IPS-15b (cell line): Measurements from ENCODE around the gene CBFA2T2.
"Not testable (repeated sequence)": the region's sequence is repeated elsewhere in the genome, so short reads cannot be mapped to it uniquely, and the experiment has no call there.

ENCODE experiments used
- H3K27me3 ChIP-seq: one replicate; pipeline ENCODE4 v1.6.1; 2013; ENCODE audit warnings: low read length; ENCODE audit not compliant: control insufficient read depth, insufficient read depth
- H3K36me3 ChIP-seq: one replicate; pipeline ENCODE4 v1.6.1; 2013; ENCODE audit warnings: low read length; ENCODE audit not compliant: control insufficient read depth, insufficient read depth
- H3K4me1 ChIP-seq: one replicate; pipeline ENCODE4 v1.6.1; 2013; ENCODE audit warnings: mild to moderate bottlenecking, low read length; ENCODE audit not compliant: control insufficient read depth, insufficient read depth
- H3K4me3 ChIP-seq: one replicate; pipeline ENCODE4 v1.5.1; 2013; ENCODE audit warnings: low read depth, low read length
- H3K9ac ChIP-seq: one replicate; pipeline ENCODE4 v1.6.1; 2013; ENCODE audit warnings: low read depth, mild to moderate bottlenecking, low read length
- H3K9me3 ChIP-seq: one replicate; pipeline ENCODE4 v1.6.1; 2013; ENCODE audit warnings: mild to moderate bottlenecking, low read length; ENCODE audit not compliant: control insufficient read depth, insufficient read depth

CBFA2T2 gene

DNA sequence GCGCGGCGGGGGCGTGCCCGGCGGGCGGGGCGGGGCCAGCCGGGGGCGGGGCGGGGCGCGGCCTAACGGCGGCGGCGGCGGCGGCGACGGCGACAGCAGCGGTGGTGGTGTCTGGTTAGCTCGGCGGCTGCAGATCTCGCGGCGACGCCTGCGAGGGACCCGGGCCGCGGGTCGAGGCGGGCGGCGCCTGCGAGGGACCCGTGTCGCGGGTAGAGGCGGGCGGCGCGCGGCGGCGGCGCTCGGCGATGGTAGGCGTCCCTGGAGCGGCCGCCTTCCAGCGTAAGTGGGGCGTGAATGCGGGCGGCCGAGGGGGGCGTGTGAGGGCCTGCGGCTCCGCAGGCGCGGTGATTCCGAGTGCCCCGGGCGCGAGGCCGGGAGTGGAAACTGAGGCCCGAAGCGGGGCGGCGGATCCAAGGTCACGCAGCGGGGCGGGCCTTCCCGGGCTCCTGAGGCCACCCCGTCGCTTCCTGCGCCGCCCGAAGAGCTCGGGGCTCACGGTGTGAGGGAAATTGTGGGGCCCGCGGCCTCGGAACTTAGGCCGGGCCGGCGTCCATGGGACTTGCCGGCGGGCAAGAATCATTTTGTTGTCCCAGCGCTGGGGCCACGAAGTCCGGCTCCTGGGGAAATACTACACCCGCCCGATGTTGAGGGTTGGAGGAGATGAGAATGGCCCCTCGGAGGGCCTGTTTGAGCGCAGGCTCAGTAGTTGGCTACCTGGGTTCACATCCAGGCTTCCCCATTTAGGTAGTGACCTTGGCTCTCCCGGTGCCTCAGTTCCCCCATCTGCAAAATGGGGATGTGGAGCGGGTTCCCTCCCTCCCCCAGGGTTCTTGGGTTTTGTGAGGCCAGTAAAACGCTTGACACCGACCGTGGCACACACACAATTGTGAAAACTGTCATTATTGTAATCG lies at the start of gene CBFA2T2:
Gene CBFA2T2, plus strand, starts transcription at position 74 of the 911 bp plus-strand sequence. Its CDS starts 172 bp downstream, at position 246.
- Histone ChIP-seq H3K9ac (peak within 1 kb of the TSS; percentile 54), H3K36me3 (no peaks in the 10 kb centered on the region), H3K27me3 (no peaks in the 10 kb centered on the region), H3K4me3 (peak within 1 kb of the TSS; percentile 83), H3K9me3 (no peaks in the 10 kb centered on the region), H3K4me1 (no peaks in the 10 kb centered on the region)

DNA sequence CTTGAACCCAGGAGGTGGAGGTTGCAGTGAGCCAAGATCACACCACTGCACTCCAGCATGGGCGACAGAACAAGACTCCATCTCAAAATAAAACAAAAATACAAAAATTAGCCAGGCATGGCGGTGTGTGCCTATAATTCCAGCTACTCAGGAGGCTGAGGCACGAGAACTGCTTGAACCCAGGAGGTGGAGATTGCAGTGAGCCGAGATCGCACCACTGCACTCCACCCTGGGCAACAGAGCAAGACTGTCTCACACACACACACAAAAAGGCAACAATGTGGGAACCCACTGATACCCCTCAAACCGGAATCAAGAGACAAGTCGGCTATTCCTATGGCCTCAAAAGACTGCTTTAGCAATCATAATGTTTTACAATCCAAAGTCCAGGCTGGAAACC lies 49.3 kb upstream of the CBFA2T2 start:
- not testable (repeated sequence) for H3K4me3 ChIP-seq, H3K9ac ChIP-seq, H3K4me1 ChIP-seq, H3K36me3 ChIP-seq, H3K9me3 ChIP-seq
- peaks cover 20% of the 10 kb centered on the region for H3K27me3 ChIP-seq

DNA sequence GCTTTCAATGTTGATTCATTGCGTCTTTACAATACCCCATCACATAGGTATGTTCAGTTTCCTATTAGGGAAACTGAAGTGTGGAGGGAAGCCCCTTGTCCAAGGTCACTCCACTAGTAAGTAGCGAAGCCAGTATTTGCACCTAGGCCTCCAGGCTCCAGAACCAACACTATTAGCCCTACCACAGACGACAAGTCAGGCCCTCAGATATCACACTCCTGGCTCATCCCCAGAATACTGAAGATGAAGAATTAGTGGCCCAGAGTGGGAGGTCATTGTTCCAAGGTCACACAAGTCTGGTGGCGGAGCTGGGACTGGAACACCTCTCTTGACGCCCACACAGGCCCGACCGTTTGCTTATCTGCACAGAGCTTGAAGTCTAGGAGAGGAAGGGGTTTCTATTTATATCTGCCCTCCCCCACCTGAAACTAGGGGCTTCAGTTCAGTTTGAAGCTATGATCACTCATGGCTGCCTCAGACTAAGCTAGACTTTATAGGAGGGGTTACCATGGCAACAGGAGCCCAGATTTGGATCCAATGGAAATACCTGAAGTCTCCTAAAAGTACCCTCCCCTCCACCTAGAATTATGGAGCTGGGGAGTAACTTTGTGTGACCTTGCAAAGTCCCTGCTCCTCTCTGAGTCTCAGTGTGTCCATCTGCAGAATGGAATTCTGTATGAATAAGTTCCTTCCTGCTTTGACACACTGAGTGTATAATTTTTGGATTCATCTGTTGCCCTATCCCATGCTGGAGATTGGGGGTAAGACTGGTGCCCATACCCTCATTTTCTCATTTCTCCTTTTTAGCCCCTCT lies 48.5 kb upstream of the CBFA2T2 start:
- Histone ChIP-seq H3K27me3 (peaks cover 20% of the 10 kb centered on the region), H3K36me3 (no peaks in the 10 kb centered on the region), H3K9me3 (no peaks in the 10 kb centered on the region), H3K4me1 (peaks cover 6% of the 10 kb centered on the region), H3K9ac (no peak overlapping the region), H3K4me3 (no peak overlapping the region)

DNA sequence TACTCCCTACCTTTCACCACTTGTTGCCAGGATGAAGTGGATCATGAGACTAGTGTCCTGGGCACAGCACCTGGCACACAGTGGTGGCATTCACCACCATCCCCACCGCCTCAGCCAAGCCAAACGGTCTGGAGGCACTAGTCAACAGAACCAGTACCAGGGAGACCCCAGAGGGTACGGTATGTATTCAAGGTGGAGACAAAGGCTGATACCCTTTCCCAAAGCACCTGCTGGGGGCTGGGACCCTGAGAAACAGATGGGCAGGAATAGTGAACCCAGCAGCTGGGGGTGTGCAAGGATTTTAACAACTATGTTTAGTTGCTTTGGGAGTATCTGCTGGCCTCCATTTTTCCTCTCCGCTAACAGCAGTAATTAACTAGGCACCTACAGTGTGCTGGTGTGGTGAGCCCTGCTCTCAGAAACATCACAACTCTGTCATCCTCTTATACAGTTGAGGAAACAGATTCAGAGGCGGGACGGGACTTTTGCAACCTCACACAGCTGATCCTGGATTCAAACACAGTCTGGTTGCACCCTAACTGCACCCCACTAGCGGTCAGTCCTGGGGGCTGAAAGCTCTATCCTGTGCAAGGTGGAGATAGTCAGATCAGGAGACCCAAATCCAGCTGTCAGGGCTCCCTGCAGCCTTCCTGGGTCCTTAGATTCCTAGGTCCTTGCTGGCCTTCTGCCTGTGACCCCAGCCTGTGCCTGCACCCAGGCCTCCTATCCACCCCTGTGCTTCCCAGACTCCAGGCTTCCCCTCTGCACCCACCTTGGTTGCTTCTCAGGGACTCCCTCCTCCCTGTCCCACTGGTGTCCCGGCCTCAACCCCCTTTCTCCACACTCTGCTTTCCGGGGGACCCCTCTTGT lies 47.5 kb upstream of the CBFA2T2 start:
- H3K4me3 ChIP-seq: peak overlapping the region; percentile 60
- H3K36me3 ChIP-seq: no peaks in the 10 kb centered on the region
- peaks cover 20% of the 10 kb centered on the region for H3K27me3 ChIP-seq
- H3K4me1 ChIP-seq: peaks cover 6% of the 10 kb centered on the region
- H3K9ac ChIP-seq: no peak overlapping the region
- no peaks in the 10 kb centered on the region for H3K9me3 ChIP-seq

DNA sequence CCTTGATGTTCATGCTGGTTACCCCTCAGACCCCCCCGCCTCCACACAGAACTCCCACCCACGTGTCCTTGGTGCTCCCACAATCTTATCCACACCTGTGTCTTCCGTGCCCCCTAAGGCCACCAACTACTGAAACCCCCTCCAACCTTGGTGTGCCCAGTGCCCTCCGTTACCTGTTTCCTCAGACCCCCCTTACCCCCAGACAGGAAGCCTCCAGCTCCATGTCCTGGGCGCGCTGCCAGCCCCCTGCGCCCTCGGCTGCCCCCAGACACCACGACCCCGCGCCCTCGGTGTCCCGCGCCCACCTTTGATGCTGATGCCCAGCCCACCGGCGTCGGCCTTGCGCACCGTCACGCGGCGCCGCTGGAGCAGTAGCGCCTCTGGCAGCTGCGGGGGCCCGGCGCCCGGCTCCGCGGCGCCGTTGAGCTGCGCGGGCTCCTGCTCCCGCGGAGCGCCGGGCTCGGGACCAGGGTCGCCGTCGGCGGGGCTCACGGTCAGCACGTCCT lies 46.8 kb upstream of the CBFA2T2 start:
- H3K4me3 ChIP-seq: peak overlapping the region; percentile 60
- peaks cover 20% of the 10 kb centered on the region for H3K27me3 ChIP-seq
- H3K36me3 ChIP-seq: no peaks in the 10 kb centered on the region
- no peak overlapping the region for H3K9ac ChIP-seq
- H3K4me1 ChIP-seq: peaks cover 6% of the 10 kb centered on the region
- no peaks in the 10 kb centered on the region for H3K9me3 ChIP-seq

DNA sequence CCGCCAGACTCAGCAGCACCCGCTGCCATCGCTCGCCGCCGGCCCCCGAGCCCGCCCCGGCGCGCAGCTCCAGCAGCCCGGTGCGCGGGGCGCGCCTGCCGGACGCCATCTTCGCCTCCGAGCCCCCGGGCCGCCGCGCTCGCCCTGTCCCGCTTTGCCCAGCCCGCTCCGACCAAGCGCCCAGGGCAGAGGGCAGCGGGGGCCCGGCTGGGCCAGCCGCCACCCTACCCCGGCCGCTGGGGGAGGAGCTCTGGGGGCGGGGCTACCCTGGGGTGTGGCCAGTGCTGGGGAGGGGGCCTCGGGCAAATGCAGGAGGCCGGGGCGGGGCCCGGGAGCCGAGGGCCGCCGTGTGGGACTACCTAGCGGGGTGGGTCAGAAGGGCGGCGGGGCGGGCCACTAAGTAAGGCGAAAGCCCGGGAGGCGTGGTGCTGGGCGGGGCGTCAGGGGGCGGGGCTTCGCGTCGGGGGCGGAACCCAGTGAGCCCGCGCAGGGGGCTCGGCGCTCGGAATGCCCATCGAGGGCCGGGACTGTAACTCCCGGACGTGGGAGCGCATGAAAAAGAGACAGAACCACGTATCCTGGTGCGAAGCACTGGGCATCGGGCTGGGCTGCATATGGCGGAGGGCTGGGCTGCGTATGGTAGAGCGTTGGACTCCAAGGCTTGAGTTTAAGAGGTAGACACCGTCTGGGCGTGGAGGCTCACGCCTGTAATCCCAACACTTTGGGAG lies 46.2 kb upstream of the CBFA2T2 start, which contains the start of gene SNTA1:
Gene SNTA1, minus strand, starts transcription at position 252 of the 728 bp plus-strand sequence. Its CDS starts 143 bp downstream, at position 109.
- Histone ChIP-seq H3K9me3 (no peaks in the 10 kb centered on the region), H3K36me3 (no peaks in the 10 kb centered on the region), H3K4me1 (peaks cover 6% of the 10 kb centered on the region), H3K9ac (no peak within 1 kb of the TSS), H3K27me3 (peaks cover 20% of the 10 kb centered on the region), H3K4me3 (peak within 1 kb of the TSS; percentile 92)

DNA sequence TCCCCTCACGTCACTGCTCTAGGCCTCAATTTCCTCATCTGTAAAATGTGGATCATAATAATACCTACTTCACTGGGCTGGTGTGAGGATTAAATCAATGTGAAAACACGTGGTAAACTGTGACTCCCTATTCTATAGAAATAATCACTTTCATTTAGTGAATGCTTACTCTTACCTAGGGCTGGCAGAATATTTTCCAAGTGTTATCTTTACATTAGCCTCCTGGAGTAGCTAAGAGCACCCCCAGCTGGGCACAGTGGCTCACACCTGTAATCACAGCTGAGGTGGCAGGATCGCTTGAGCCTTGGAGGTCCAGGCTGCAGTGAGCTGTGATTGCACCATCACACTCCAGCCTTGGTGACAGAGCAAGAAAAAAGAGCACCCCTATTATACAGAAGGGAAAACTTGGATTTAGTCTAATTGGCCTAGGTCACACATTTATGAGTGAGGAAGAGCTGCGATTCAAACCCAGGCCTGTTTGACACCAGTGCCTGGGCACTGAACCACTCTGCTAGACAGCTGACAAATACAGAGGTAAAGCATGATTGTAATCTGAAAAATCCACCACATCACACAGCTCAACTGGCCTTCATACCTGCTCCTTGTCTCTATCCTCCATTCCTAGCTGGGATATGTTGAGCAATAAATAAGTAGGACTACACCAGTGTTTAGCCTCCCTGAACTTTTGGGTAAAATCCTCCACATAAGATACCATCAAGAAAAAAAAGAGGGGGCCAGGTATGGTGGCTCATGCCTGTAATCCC lies 44.9 kb upstream of the CBFA2T2 start:
- Histone ChIP-seq H3K4me1 (peaks cover 6% of the 10 kb centered on the region), H3K27me3 (peaks cover 20% of the 10 kb centered on the region), H3K4me3 (peak overlapping the region; percentile 47), H3K36me3 (no peaks in the 10 kb centered on the region), H3K9ac (no peak overlapping the region), H3K9me3 (no peaks in the 10 kb centered on the region)

DNA sequence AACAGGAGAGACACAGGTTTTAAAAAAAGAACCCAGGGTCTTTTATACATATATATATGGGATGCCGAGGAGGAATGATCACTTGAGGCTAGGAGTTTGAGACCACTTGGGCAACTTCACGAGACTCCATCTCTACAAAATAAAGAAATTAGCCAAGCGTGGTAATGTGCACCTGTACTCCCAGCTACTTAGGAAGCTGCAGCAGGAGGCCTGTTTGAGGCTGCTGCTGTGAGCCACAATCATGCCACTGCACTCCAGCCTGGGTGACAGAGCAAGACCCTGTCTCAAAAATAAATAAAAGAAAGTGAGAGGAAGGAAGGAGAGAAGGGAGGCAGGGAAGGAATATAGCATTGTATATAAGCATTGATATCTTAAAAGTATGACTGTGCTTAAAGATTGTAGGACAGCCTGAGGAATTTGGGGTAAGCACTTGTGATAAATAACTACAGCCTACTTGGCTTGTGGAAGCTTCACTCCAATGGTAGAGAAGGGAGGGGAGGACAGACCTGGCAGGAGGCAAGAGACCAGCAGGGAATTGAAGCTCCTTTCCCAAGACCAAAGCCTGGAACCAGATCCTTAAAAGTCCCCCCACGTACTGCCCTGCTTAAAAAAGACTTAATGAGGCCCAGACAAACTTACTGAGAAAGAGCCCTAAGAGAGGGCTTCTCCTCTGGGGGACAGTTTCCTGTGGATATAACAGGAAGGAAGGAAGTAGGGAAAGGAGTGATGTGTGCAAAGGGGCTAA lies 43.8 kb upstream of the CBFA2T2 start:
- Histone ChIP-seq H3K9ac (no peak overlapping the region), H3K9me3 (no peaks in the 10 kb centered on the region), H3K27me3 (peaks cover 20% of the 10 kb centered on the region), H3K4me1 (peaks cover 6% of the 10 kb centered on the region), H3K4me3 (no peak overlapping the region), H3K36me3 (no peaks in the 10 kb centered on the region)

DNA sequence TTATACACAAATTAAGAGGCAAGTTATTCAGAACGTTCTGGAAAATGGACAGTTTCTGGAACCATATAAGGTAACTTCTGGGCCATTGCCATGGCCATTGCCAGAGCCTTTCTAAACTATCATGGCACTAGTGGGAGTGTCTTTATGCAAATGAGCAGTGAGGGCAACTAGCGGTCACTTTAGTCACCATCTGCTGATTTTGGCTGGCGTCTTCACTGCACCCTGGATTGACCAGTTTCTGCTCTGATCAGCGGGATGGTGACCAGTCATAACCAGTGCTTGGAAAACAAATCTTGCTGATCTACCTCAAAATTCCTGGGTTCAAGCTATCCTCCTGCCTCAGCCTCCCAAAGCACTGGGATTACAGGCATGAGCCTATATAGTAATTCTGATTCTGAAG lies 39.0 kb upstream of the CBFA2T2 start:
- Histone ChIP-seq H3K36me3 (no peaks in the 10 kb centered on the region), H3K9me3 (no peaks in the 10 kb centered on the region), H3K4me3 (no peak overlapping the region), H3K27me3 (no peaks in the 10 kb centered on the region), H3K9ac (no peak overlapping the region), H3K4me1 (no peaks in the 10 kb centered on the region)
